GM18867 (cell line): ENCODE measurements around the gene IMMP2L.
"Not testable (repeated sequence)": the region's sequence is repeated elsewhere in the genome, so short reads cannot be mapped to it uniquely, and the experiment has no call there.

Source experiments
- ATAC-seq: cut with Tn5 transposase; IDR thresholded peaks from one replicate; pipeline ENCODE4 v1.9.1; 2021; ENCODE audit warnings: mild to moderate bottlenecking, moderate library complexity; ENCODE audit not compliant: unreplicated experiment

The IMMP2L gene

DNA sequence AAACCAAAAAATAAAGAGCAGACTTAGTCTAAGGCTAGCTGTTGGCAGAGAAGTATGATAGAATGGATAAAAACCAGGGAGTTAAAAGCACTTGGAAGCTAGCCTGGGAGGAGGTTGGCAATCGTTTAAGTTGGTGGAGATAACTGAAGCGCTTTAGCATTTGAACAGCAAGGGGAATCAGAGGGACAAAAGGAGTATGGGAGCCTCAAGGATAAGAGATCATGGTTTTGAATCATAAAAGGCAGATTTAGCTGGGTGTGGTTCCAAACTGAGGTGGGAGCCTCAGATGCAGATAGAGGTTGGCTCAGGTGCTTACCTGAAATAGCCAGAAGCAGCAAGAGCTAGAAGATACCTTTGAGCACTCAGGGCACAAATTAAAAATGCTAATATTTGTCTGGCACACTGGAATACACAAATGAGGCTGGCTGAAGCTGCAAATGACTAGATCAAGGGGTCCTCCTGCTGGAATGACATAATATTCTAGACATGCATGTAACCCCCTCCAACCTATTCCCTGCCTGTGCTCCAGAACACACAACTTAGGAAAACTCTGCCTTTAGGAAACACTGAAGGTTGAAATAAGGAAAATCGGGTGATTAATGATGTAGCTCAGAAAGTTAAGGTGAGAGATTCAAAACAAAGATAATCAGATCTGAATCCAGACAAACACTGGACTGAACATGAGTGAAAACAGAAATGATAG is 843.6 kb downstream of the IMMP2L start:
- ATAC-seq = no peak

GRCh38 chr7:110704225-110704624 is 858.1 kb downstream of the IMMP2L start:
- ATAC-seq = no peak

DNA sequence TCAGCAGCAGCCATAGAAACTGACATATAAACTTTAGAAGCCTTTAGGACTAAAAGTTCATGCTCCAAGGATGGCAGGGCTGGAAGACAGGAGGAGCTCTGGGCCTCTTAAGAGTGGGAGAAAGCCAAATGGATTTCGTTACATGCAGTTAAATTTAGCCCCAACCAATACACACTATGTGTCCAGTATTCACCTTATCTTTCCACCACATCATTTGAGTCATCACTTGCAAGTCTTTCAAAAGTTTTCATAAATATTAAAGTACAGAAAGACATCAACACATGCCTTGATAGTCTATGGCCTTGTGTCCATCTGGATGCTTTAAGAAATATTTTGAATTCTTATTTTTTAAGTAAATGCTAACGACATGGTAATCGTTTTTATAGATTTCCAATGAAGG is 863.7 kb downstream of the IMMP2L start:
- ATAC-seq = no peak

GRCh38 chr7:110693344-110693743 is 868.9 kb downstream of the IMMP2L start:
- no peak for ATAC-seq

DNA sequence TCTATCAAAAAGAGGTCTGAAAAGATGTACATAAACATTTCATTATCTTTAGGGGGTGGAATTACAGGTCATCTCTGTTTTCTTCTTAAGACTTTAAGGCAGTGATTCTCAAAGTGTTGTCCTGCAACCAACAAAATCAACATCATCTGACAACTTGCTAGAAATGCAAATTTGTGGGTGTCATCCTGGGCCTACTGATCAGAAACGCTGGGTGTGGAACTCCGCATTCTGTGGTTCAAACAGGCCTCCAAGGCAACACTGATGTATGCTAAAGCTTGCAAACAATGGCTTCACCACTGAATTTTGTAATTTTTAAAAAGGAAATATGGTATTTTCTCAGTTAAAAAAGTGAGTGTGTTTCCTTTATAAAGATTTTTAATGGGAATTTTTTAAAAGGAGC is 873.4 kb downstream of the IMMP2L start:
- ATAC-seq = no peak

DNA sequence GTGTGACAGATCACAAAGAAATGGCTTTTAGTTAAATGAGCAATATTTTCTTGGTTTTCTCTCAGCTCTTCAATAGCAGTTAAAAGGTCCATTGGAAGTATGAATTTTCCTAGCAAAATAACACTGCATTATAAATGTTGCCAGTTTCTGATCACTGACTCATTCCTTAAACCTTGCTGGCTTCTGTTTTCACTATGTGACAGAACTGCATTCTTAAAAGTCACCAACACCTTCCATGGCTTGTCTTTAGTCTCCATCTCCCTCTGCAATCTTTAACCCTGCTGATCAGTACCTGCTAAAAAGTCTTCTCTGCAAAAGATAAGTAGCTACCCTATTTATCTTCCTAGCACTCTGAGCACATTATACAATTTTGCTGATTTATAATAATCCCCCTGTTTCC is 876.4 kb downstream of the IMMP2L start:
- ATAC-seq = no peak

GRCh38 chr7:110681941-110682340 is 880.4 kb downstream of the IMMP2L start:
- ATAC-seq = no peak

GRCh38 chr7:110677405-110677804 is 884.9 kb downstream of the IMMP2L start:
- ATAC-seq = no peak

DNA sequence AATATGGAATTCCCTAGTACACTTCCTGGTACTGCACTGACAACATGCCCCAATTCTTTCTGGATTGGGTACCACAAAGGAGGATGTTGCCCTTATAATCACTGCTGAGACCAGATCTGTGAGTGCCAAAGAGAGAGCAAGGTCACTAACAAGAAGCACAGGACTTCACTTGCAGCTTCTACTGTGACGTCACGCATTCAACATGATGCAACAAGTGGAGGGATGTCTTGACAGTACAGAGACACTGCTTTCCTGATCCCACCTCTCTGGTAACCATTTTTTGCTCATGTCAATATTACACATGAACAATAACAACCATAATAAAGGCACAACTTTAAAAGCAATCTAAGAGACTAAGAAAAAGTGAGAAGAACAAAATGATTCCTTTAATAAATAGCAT is 885.5 kb downstream of the IMMP2L start:
- ATAC-seq = no peak

- ATAC-seq = peak; percentile 64
Observed at GRCh38 chr7:110675383-110676103, 886.7 kb downstream of the IMMP2L start.

- no peak for ATAC-seq
Observed at GRCh38 chr7:110673148-110673547, 889.1 kb downstream of the IMMP2L start.

DNA sequence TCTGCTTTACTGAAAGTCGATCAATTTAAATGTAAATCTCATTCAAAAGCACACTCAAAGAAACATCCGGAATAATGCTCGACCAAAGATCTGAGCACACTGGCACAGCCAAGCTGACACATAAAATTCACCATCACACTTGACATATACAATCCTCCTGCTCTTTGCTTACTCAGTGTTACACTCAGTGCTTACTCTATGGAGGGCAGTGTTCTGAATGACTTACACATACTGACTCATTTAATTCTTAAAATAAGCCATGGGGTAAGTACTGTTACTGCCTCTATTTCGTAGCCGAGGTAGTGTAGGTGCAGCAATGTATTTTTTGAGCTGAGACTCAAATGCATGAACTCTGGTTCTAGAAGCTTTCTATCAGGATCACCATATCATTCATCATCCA is 892.9 kb downstream of the IMMP2L start:
- no peak for ATAC-seq

DNA sequence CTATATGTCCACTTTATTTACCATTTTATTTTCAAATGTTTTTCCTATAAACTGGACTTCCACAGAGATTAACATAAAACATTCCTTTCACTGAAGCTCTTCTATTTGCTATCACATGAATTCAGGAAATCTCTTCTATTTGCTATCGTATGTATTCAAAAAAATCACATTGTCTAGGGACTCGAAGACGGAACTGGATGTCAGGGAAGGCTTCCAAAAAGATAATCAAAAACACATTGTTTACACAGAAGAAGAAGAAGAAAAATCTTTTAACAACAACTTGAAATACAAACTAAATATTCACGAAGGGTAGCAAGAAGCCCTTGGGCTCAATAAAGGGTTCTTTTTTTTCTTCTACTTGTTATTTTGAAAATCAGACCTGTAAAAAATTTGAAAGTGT is 897.5 kb downstream of the IMMP2L start:
- no peak for ATAC-seq

- not testable (repeated sequence) for ATAC-seq
Observed at GRCh38 chr7:110660637-110661036, 901.7 kb downstream of the IMMP2L start.

- no peak for ATAC-seq
Observed at GRCh38 chr7:110650328-110650727, 912.0 kb downstream of the IMMP2L start.

DNA sequence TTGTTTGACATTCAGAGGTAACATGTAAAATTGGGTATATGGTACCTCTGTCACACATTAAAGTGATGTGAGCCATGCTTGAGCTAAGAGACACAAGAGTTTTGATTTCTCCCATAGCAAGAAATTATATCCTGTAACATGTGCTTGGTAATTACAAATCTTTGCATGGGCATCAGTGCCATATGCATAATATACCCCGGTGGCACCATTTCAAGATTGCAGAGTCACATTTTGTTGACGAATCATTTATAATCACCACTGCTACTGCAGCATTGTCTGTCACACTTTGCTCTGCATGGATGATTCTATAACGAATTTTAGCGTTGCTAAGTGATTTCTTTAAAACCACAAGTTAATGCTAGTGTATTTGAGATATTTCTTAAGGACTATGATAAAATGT is 915.0 kb downstream of the IMMP2L start:
- ATAC-seq = no peak

GRCh38 chr7:110646804-110647203 is 915.5 kb downstream of the IMMP2L start:
- no peak for ATAC-seq

DNA sequence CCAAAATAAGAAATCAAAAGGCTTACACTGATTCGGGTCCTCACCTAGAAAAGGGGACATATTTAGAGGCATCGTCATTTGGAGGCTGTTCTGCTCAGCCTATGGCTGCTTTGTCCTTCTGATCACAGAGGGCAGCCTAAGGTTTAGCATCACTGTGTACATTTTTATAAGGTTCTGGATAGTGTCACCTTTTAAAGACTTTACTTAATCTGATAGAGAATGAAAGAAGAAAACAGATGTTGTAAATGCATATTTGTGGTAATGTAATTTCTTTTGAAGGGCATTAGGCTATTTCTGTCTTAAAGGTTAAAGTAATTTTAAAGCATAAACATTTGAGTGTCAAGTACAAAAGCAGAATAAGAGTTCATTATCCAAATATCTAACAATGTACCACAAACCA is 916.7 kb downstream of the IMMP2L start:
- ATAC-seq = no peak

- ATAC-seq = peak; percentile 83
Observed at GRCh38 chr7:110645060-110645459, 917.2 kb downstream of the IMMP2L start.

DNA sequence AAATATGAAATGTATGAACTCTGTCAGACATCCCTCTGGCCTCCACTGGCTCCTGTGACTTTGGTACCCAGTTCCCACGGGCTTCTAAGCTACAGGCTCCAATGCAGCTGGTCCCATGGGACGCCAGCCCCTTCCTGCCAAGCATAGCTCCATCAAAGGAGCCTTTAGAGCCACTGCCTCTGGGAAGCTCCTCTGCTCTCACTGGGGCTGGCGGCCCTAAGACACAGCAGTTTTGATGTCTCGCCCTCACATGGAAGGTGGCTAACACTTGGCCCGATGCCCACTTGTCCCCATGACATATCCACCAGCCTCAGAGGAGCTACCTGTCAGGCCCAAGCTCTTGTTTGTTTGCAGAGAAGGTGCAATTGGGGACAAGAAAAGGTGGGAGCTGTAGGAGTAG is 925.0 kb downstream of the IMMP2L start:
- ATAC-seq = no peak

- peak; percentile 54 for ATAC-seq
Observed at GRCh38 chr7:110633313-110633712, 929.0 kb downstream of the IMMP2L start.

DNA sequence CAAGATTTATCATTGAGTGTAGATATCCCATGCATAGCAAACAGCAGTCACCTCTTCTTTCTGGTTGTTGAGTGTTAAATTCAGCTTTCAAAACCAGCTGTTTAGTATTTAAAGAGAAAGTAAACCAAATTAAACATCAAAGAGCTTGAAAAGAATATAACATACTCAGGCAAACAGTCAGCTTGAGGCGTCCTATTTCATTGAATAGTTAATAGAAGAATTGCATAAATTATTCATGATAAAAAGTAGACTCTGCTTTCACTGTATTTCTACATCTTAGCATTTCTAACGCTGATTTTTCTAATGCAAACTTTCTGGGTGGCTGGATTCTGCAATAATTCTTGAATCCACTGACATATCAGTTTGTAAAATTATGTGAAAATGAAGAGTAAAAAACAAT is 935.9 kb downstream of the IMMP2L start:
- no peak for ATAC-seq

DNA sequence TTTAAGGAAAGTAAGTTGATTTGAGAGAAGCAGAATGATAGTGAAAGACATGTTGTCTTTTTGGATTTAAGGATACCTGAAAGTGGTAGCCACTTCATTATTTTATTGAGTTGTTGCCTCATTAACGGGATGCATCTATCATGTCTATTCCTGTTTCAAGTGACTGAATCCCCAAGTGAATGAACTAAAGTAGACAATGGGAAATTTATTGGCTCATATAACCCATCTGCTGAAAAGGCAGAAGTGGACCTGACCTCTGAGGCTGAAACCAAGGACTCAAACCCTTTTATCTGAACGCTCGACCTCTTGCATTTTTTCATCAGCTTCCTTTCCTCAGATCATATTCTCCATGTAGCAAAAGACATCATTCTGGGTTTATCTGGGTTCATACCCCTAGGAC is 937.0 kb downstream of the IMMP2L start:
- ATAC-seq = no peak
